ENCODE measurements around the gene MRRF.

DNA sequence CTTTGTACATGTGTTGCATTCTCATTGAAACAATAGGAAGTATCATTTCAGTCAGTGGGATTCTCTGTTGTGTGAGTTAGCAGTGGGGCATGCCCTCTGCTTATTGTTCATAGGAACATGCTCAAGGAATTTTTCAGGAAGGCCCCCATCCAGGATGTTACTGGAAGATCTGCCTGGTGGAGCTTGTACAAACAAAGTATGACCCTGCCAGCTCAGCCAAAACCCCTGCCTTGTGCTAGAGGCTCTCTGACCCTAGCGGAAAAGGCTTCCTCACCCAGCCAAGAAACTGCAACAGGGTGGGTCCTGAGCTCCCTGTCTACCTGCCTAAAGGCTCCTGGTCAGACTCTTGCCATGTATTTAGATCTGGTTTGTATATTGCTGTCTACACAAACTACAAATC lies 43.2 kb downstream of the MRRF start:
- TF ChIP-seq, protein P1, sequence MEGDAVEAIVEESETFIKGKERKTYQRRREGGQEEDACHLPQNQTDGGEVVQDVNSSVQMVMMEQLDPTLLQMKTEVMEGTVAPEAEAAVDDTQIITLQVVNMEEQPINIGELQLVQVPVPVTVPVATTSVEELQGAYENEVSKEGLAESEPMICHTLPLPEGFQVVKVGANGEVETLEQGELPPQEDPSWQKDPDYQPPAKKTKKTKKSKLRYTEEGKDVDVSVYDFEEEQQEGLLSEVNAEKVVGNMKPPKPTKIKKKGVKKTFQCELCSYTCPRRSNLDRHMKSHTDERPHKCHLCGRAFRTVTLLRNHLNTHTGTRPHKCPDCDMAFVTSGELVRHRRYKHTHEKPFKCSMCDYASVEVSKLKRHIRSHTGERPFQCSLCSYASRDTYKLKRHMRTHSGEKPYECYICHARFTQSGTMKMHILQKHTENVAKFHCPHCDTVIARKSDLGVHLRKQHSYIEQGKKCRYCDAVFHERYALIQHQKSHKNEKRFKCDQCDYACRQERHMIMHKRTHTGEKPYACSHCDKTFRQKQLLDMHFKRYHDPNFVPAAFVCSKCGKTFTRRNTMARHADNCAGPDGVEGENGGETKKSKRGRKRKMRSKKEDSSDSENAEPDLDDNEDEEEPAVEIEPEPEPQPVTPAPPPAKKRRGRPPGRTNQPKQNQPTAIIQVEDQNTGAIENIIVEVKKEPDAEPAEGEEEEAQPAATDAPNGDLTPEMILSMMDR (IDR thresholded peaks at IDR 0.05 in 4 of 5, conservative IDR thresholded peaks at IDR 0.05 in 1 of 5), result no peak
- TF ChIP-seq POLR2A (IDR thresholded peaks at IDR 0.05), result no peak
